ENCODE results near the gene OPCML. TPM values are rescaled to one million over a fixed set of nuclear protein-coding genes. Genes with fewer than 3 reads are reported as not detected.

Gene OPCML
- total and polyA plus RNA-seq, 4 donors, result under 0.01 to 0.01 TPM; not detected in 2

- TF ChIP-seq CTCF (IDR thresholded peaks at IDR 0.05; ENCODE audit: low read depth, low read length, missing input control) (no peak), GABPA (IDR thresholded peaks at IDR 0.05 in 1 of 2, conservative IDR thresholded peaks at IDR 0.05 in 1 of 2) (no peak), HNF4A (conservative IDR thresholded peaks at IDR 0.05) (no peak), YY1 (IDR thresholded peaks at IDR 0.05) (no peak), ATF3 (IDR thresholded peaks at IDR 0.05) (no peak), EGR1 (IDR thresholded peaks at IDR 0.05; ENCODE audit: low read depth in 2 of 2) (no peak)
These were observed 246.9 kb downstream of the OPCML start (continued) for GRCh38 chr11:133285359-133285758.

GRCh38 chr11:133284156-133284555 lies 248.1 kb downstream of the OPCML start:
- H3K27ac ChIP-seq (ENCODE audit: low read depth in 1 of 2, low read length in 2 of 2), result no peak overlapping the region
- 63% methylated on average over 9 of the region's 9 CpGs for WGBS
- H3K9me3 ChIP-seq (ENCODE audit: control insufficient read depth in 4 of 4, low read length in 3 of 4), result no peaks in the 10 kb centered on the region
- no peak overlapping the region for H3K9ac ChIP-seq (ENCODE audit: low read depth in 1 of 2, low read length in 2 of 2)
- no peaks in the 10 kb centered on the region for H3K36me3 ChIP-seq (ENCODE audit: control insufficient read depth in 4 of 4, insufficient read depth in 3 of 4, low read depth in 1 of 4, low read length in 3 of 4)
- TF ChIP-seq SP1 (IDR thresholded peaks at IDR 0.05), result no peak
- TF ChIP-seq MAX (IDR thresholded peaks at IDR 0.05), result no peak
- TF ChIP-seq HNF4G (IDR thresholded peaks at IDR 0.05), result no peak
- TF ChIP-seq TAF1 (conservative IDR thresholded peaks at IDR 0.05), result no peak
- no peak for TF ChIP-seq ZBTB33 (IDR thresholded peaks at IDR 0.05)
- TF ChIP-seq YY1 (IDR thresholded peaks at IDR 0.05), result no peak
- no peak for TF ChIP-seq RXRA (IDR thresholded peaks at IDR 0.05)
- TF ChIP-seq EGR1 (IDR thresholded peaks at IDR 0.05; ENCODE audit: low read depth in 2 of 2), result no peak
- TF ChIP-seq GABPA (IDR thresholded peaks at IDR 0.05 in 1 of 2, conservative IDR thresholded peaks at IDR 0.05 in 1 of 2), result no peak
- no peak for TF ChIP-seq REST (IDR thresholded peaks at IDR 0.05)
- no peak for TF ChIP-seq RAD21 (IDR thresholded peaks at IDR 0.05)
- TF ChIP-seq HNF4A (conservative IDR thresholded peaks at IDR 0.05), result no peak
- TF ChIP-seq FOXA1 (IDR thresholded peaks at IDR 0.05), result no peak
- TF ChIP-seq NR2F2 (IDR thresholded peaks at IDR 0.05), result no peak
- TF ChIP-seq ATF3 (IDR thresholded peaks at IDR 0.05), result no peak
- no peak for TF ChIP-seq FOXA2 (IDR thresholded peaks at IDR 0.05)
- peaks cover 0 to 5% (median 1%) of the 10 kb centered on the region in 4 donors for H3K27me3 ChIP-seq (ENCODE audit: control insufficient read depth in 4 of 4, insufficient read depth in 4 of 4, low read length in 3 of 4)
- no peaks in the 10 kb centered on the region for H3K4me1 ChIP-seq (ENCODE audit: control insufficient read depth in 4 of 4, insufficient read depth in 4 of 4, low read length in 3 of 4)
- no peak for DNase-seq (ENCODE audit: low spot score)
- no peak overlapping the region for H3K4me3 ChIP-seq (ENCODE audit: low read depth in 1 of 3, low read length in 3 of 3)
